Neural progenitor cell (in vitro differentiated cells): Measurements from ENCODE around the gene STK40. TPM values are rescaled to one million over a fixed set of nuclear protein-coding genes. Genes with fewer than 3 reads are reported as not detected.

Experiments
- DNase-seq: peaks from one replicate; pipeline ENCODE4 v3.0.0-alpha.2; 2016; ENCODE audit warnings: low spot score
- H2AFZ ChIP-seq: fragments of 200-600 bp; sonication (generic); replicated peaks from 2 replicates; pipeline ENCODE4 v1.6.1; 2016; ENCODE audit warnings: antibody characterized with exemption
- H3F3A ChIP-seq: fragments of 200-600 bp; sonication (generic); 2 replicates; pipeline ENCODE4 v1.6.1; 2016; ENCODE audit warnings: antibody characterized with exemption, low read depth
- H3K27ac ChIP-seq: fragments of 200-600 bp; sonication (generic); 2 replicates; pipeline ENCODE4 v1.5.1; 2016; ENCODE audit warnings: mild to moderate bottlenecking
- H3K27me3 ChIP-seq: fragments of 200-600 bp; sonication (generic); 2 replicates; pipeline ENCODE4 v1.6.1; 2016; ENCODE audit warnings: mild to moderate bottlenecking, moderate library complexity
- H3K36me3 ChIP-seq: fragments of 200-600 bp; sonication (generic); 2 replicates; pipeline ENCODE4 v1.5.1; 2016
- H3K4me1 ChIP-seq: fragments of 200-600 bp; sonication (generic); 2 replicates; pipeline ENCODE4 v1.6.1; 2016; ENCODE audit warnings: mixed run types
- H3K4me2 ChIP-seq: fragments of 200-600 bp; sonication (generic); 2 replicates; pipeline ENCODE4 v1.6.1; 2016
- H3K4me3 ChIP-seq: fragments of 200-600 bp; sonication (generic); 2 replicates; pipeline ENCODE4 v1.5.1; 2016
- H3K79me2 ChIP-seq: fragments of 200-600 bp; sonication (generic); 2 replicates; pipeline ENCODE4 v1.6.1; 2016; ENCODE audit warnings: low read depth
- H3K9ac ChIP-seq: fragments of 200-600 bp; sonication (generic); 2 replicates; pipeline ENCODE4 v1.6.1; 2016
- H3K9me3 ChIP-seq: fragments of 200-600 bp; sonication (generic); 2 replicates; pipeline ENCODE4 v1.5.1; 2016; ENCODE audit warnings: low read depth
- H4K20me1 ChIP-seq: fragments of 200-600 bp; sonication (generic); 2 replicates; pipeline ENCODE4 v1.6.1; 2016; ENCODE audit warnings: low read depth
- H3K27ac Mint-ChIP-seq: 3 replicates; pipeline ENCODE4 v1.8.0; 2021; ENCODE audit warnings: mixed read lengths
- H3K27me3 Mint-ChIP-seq: 2 replicates; pipeline ENCODE4 v1.8.0; 2022; ENCODE audit warnings: low read depth, mild to moderate bottlenecking, inconsistent platforms, moderate library complexity, mixed read lengths; ENCODE audit not compliant: insufficient read depth
- H3K36me3 Mint-ChIP-seq: 3 replicates; pipeline ENCODE4 v1.8.0; 2021; ENCODE audit warnings: mixed read lengths
- H3K4me1 Mint-ChIP-seq: 3 replicates; pipeline ENCODE4 v1.8.0; 2021; ENCODE audit warnings: mixed read lengths
- H3K4me3 Mint-ChIP-seq: 3 replicates; pipeline ENCODE4 v1.8.0; 2021; ENCODE audit warnings: mild to moderate bottlenecking, moderate library complexity, mixed read lengths
- H3K9me3 Mint-ChIP-seq: 3 replicates; pipeline ENCODE4 v1.8.0; 2020; ENCODE audit warnings: mixed read lengths
- CTCF ChIP-seq: fragments of 200-600 bp; sonication (generic); IDR thresholded peaks from 2 replicates; pipeline ENCODE4 v1.5.1; 2017; ENCODE audit warnings: antibody characterized with exemption, mild to moderate bottlenecking
- EZH2 ChIP-seq: fragments of 200-600 bp; sonication (generic); IDR thresholded peaks from 2 replicates; pipeline ENCODE4 v1.6.1; 2017; ENCODE audit warnings: antibody characterized with exemption, mild to moderate bottlenecking, moderate library complexity
- EZH2phosphoT487 ChIP-seq: fragments of 200-600 bp; sonication (generic); IDR thresholded peaks from 2 replicates; pipeline ENCODE4 v1.6.1; 2017; ENCODE audit warnings: antibody characterized with exemption
- total RNA-seq: library from RNA; depleted of rRNA; stranded (reverse); fragments of >200 nt; gene quantifications from 2 replicates; pipeline ENCODE4 v1.2.3, GENCODE V29; 2015; ENCODE audit warnings: low replicate concordance

The STK40 gene
- total RNA-seq, 1 donor from 2014 or later = 5.3 TPM

- H3K4me2 ChIP-seq = no peak overlapping the region
- H3F3A ChIP-seq = no peaks in the 10 kb centered on the region
- no peak overlapping the region for H3K27ac ChIP-seq
- no peaks in the 10 kb centered on the region for H3K27me3 ChIP-seq
- no peaks in the 10 kb centered on the region for H3K36me3 ChIP-seq
- H3K9ac ChIP-seq = no peak overlapping the region
- no peak overlapping the region for H2AFZ ChIP-seq
- Mint-ChIP-seq H3K4me3 (no peak overlapping the region), H3K36me3 (peaks cover 9% of the 10 kb centered on the region), H3K9me3 (no peaks in the 10 kb centered on the region), H3K27me3 (peaks cover 8% of the 10 kb centered on the region), H3K27ac (peak overlapping the region; percentile 65), H3K4me1 (peaks cover 8% of the 10 kb centered on the region)
- no peak overlapping the region for H3K4me3 ChIP-seq
- no peaks in the 10 kb centered on the region for H4K20me1 ChIP-seq
- no peaks in the 10 kb centered on the region for H3K4me1 ChIP-seq
- DNase-seq = no peak
- no peaks in the 10 kb centered on the region for H3K9me3 ChIP-seq
- H3K79me2 ChIP-seq = no peaks in the 10 kb centered on the region
- TF ChIP-seq EZH2phosphoT487 = no peak
- TF ChIP-seq CTCF = no peak
- TF ChIP-seq EZH2 = no peak
Observed at GRCh38 chr1:36420409-36420808, 34.7 kb upstream of the STK40 start.

- H2AFZ ChIP-seq = no peak overlapping the region
- no peak overlapping the region for H3K9ac ChIP-seq
- Mint-ChIP-seq H3K4me3 (no peak overlapping the region), H3K36me3 (peaks cover 9% of the 10 kb centered on the region), H3K9me3 (no peaks in the 10 kb centered on the region), H3K4me1 (peaks cover 8% of the 10 kb centered on the region), H3K27me3 (peaks cover 7% of the 10 kb centered on the region), H3K27ac (no peak overlapping the region)
- H3K4me1 ChIP-seq = no peaks in the 10 kb centered on the region
- H3K9me3 ChIP-seq = no peaks in the 10 kb centered on the region
- H4K20me1 ChIP-seq = no peaks in the 10 kb centered on the region
- H3K27ac ChIP-seq = no peak overlapping the region
- no peaks in the 10 kb centered on the region for H3F3A ChIP-seq
- DNase-seq = no peak
- H3K36me3 ChIP-seq = no peaks in the 10 kb centered on the region
- no peaks in the 10 kb centered on the region for H3K27me3 ChIP-seq
- TF ChIP-seq CTCF (no peak), EZH2 (no peak), EZH2phosphoT487 (no peak)
- no peak overlapping the region for H3K4me2 ChIP-seq
- H3K79me2 ChIP-seq = no peaks in the 10 kb centered on the region
- H3K4me3 ChIP-seq = no peak overlapping the region
Observed at GRCh38 chr1:36419569-36419968, 33.8 kb upstream of the STK40 start.

GRCh38 chr1:36419140-36419539, 33.4 kb upstream of the STK40 start:
- Histone ChIP-seq H4K20me1 (no peaks in the 10 kb centered on the region), H3K4me1 (no peaks in the 10 kb centered on the region), H3K36me3 (no peaks in the 10 kb centered on the region), H3K9me3 (no peaks in the 10 kb centered on the region), H3K4me2 (no peak overlapping the region), H3K4me3 (no peak overlapping the region), H3K9ac (no peak overlapping the region), H3K27me3 (no peaks in the 10 kb centered on the region), H2AFZ (no peak overlapping the region), H3F3A (no peaks in the 10 kb centered on the region), H3K79me2 (no peaks in the 10 kb centered on the region), H3K27ac (no peak overlapping the region)
- Mint-ChIP-seq H3K4me1 (peaks cover 8% of the 10 kb centered on the region), H3K4me3 (no peak overlapping the region), H3K36me3 (peaks cover 9% of the 10 kb centered on the region), H3K9me3 (no peaks in the 10 kb centered on the region), H3K27me3 (peaks cover 7% of the 10 kb centered on the region), H3K27ac (no peak overlapping the region)
- TF ChIP-seq CTCF (no peak), EZH2phosphoT487 (no peak), EZH2 (no peak)
- DNase-seq = no peak
